Measurements from ENCODE around the gene ZIC2.

DNA sequence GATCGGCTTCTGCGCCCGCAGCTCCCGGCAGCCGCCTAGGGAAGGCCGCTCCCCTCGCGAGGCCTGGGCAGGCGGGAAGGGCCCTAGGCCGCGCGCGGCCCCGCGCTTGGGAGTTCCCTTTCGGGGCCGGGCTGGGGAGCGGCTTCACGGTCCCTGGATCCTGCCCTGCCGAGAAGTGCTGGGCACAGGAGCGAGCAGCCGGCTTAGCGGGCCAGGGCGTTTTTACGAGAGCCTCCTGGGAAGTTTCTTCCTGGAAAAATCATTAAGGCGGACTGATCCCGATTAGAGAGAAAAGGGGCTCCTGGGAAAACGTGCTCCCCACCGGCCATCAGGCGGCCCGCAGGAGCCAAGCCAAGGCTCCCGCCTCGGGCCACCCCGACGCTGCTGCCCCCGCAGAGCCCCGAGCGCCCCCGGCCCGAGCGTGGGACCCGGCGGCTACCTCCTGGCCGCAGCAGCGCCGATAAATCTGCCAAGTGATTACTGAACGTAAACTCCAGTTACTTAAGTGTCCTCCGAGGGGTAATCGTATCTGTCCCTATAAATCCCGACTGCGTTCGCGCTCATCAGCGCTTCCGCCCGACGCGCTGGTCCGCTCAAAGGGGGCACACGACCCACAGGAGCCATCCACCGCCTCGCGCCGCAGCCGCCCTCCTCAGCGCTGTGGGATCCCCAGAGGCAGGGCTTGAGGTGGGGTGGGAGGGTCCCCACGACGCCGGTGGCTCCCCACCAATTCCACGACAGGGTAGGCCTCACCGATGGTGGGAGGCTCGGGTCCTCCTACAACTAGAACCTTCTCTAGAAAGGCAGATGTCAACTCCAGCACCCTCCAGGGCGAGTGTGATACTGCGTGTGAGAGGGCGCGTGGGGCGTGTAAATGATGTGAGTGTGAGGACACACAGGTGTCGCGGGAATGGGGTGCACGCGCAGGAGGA, 12.8 kb upstream of the ZIC2 start:
- TF ChIP-seq, protein P1, sequence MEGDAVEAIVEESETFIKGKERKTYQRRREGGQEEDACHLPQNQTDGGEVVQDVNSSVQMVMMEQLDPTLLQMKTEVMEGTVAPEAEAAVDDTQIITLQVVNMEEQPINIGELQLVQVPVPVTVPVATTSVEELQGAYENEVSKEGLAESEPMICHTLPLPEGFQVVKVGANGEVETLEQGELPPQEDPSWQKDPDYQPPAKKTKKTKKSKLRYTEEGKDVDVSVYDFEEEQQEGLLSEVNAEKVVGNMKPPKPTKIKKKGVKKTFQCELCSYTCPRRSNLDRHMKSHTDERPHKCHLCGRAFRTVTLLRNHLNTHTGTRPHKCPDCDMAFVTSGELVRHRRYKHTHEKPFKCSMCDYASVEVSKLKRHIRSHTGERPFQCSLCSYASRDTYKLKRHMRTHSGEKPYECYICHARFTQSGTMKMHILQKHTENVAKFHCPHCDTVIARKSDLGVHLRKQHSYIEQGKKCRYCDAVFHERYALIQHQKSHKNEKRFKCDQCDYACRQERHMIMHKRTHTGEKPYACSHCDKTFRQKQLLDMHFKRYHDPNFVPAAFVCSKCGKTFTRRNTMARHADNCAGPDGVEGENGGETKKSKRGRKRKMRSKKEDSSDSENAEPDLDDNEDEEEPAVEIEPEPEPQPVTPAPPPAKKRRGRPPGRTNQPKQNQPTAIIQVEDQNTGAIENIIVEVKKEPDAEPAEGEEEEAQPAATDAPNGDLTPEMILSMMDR (IDR thresholded peaks at IDR 0.05) = no peak
- TF ChIP-seq EZH2 (IDR thresholded peaks at IDR 0.05) (no peak), EZH2phosphoT487 (IDR thresholded peaks at IDR 0.05) (no peak)

Data from neural progenitor cell (in vitro differentiated cells).